Ascending aorta (tissue), 2 donors: ENCODE results near the gene ZNF652. TPM values are rescaled to one million over a fixed set of nuclear protein-coding genes. Genes with fewer than 3 reads are reported as not detected.

Experiments used
- DNase-seq, 2 donors: peaks; one replicate each; pipeline ENCODE4 v3.0.0-alpha.2; 2019; ENCODE audit warnings: low spot score in 2 of 2
- H3K27ac ChIP-seq, 2 donors: fragments of 200-600 bp; sonication (generic); one replicate each; pipeline ENCODE4 v1.5.1; 2016 to 2017; ENCODE audit warnings: mild to moderate bottlenecking in 1 of 2
- H3K27me3 ChIP-seq: fragments of 200-600 bp; sonication (generic); one replicate; pipeline ENCODE4 v1.5.1; 2017
- H3K36me3 ChIP-seq, 2 donors: fragments of 200-600 bp; sonication (generic); one replicate each; pipeline ENCODE4 v1.5.1; 2016
- H3K4me1 ChIP-seq, 2 donors: fragments of 200-600 bp; sonication (generic); one replicate each; pipeline ENCODE4 v1.5.1; 2016 to 2017; ENCODE audit warnings: mild to moderate bottlenecking in 1 of 2
- H3K4me3 ChIP-seq, 2 donors: fragments of 200-600 bp; sonication (generic); one replicate each; pipeline ENCODE4 v1.5.1; 2016 to 2017; ENCODE audit warnings: mild to moderate bottlenecking in 1 of 2
- H3K9me3 ChIP-seq, 2 donors: fragments of 200-600 bp; sonication (generic); one replicate each; pipeline ENCODE4 v1.5.1; 2016
- CTCF ChIP-seq, 3 experiments: fragments of 200-600 bp in 2 of 3; fragments of 450-650 bp in 1 of 3; sonication (generic) in 2 of 3; IDR thresholded peaks; one replicate each; pipeline ENCODE4 v1.5.1; 2016 to 2019; ENCODE audit warnings: antibody characterized with exemption in 3 of 3, mild to moderate bottlenecking in 1 of 3, moderate library complexity in 1 of 3
- intact Hi-C: fragments of 100-400 bp; cut with DNase I; formaldehyde crosslinking; loops from one replicate; pipeline ENCODE4 v1.15.1; 2023
- total RNA-seq: library from RNA; depleted of rRNA; stranded (reverse); fragments of >200 nt; gene quantifications from one replicate; pipeline ENCODE4 v1.1.0, GENCODE V29; 2016

Gene ZNF652
- total RNA-seq, 1 donor from 2014 or later = 13.5 TPM

- intact Hi-C loops = no loop called here
Observed at GRCh38 chr17:49388692-49389513, 26.9 kb upstream of the ZNF652 start.

GRCh38 chr17:49388290-49388640 lies 26.2 kb upstream of the ZNF652 start:
- no peaks in the 10 kb centered on the region for H3K9me3 ChIP-seq
- no peaks in the 10 kb centered on the region for H3K27me3 ChIP-seq
- H3K4me3 ChIP-seq = no peak overlapping the region
- DNase-seq = no peak
- intact Hi-C loops = no loop called here
- no peak overlapping the region for H3K27ac ChIP-seq
- H3K4me1 ChIP-seq = no peaks in the 10 kb centered on the region
- H3K36me3 ChIP-seq = no peaks in the 10 kb centered on the region
- TF ChIP-seq CTCF (IDR thresholded peaks at IDR 0.05) = no peak

More at GRCh38 chr17:49388692-49389513, 26.9 kb upstream of the ZNF652 start:
- Histone ChIP-seq H3K27me3 (no peaks in the 10 kb centered on the region), H3K4me1 (no peaks in the 10 kb centered on the region), H3K9me3 (no peaks in the 10 kb centered on the region), H3K36me3 (no peaks in the 10 kb centered on the region), H3K4me3 (no peak overlapping the region), H3K27ac (no peak overlapping the region)
- no peak for DNase-seq
- no peak for TF ChIP-seq CTCF (IDR thresholded peaks at IDR 0.05)

- H3K9me3 ChIP-seq = no peaks in the 10 kb centered on the region
- no peaks in the 10 kb centered on the region for H3K27me3 ChIP-seq
- no peaks in the 10 kb centered on the region for H3K4me1 ChIP-seq
- TF ChIP-seq CTCF (IDR thresholded peaks at IDR 0.05) = no peak
- no peak for DNase-seq
- H3K4me3 ChIP-seq = no peak overlapping the region
- H3K27ac ChIP-seq = no peak overlapping the region
- no peaks in the 10 kb centered on the region for H3K36me3 ChIP-seq
- intact Hi-C loops = no loop called here
Observed at GRCh38 chr17:49387498-49388289, 25.6 kb upstream of the ZNF652 start.

- H3K9me3 ChIP-seq = no peaks in the 10 kb centered on the region
- no peaks in the 10 kb centered on the region for H3K4me1 ChIP-seq
- no peak for TF ChIP-seq CTCF (IDR thresholded peaks at IDR 0.05)
- H3K4me3 ChIP-seq = no peak overlapping the region
- DNase-seq = no peak
- intact Hi-C loops = no loop called here
- no peaks in the 10 kb centered on the region for H3K27me3 ChIP-seq
- no peak overlapping the region for H3K27ac ChIP-seq
- no peaks in the 10 kb centered on the region for H3K36me3 ChIP-seq
Observed at GRCh38 chr17:49386373-49386772, 24.3 kb upstream of the ZNF652 start.

- no peak overlapping the region for H3K27ac ChIP-seq
- DNase-seq = no peak
- no peaks in the 10 kb centered on the region for H3K4me1 ChIP-seq
- no peaks in the 10 kb centered on the region for H3K9me3 ChIP-seq
- H3K36me3 ChIP-seq = no peaks in the 10 kb centered on the region
- H3K27me3 ChIP-seq = no peaks in the 10 kb centered on the region
- no peak overlapping the region for H3K4me3 ChIP-seq
- intact Hi-C loops = no loop called here
- TF ChIP-seq CTCF (IDR thresholded peaks at IDR 0.05) = no peak
Observed at GRCh38 chr17:49384951-49385350, 22.9 kb upstream of the ZNF652 start.
